Endothelial cell of umbilical vein (primary cell): Measurements from ENCODE around the gene THTPA. TPM values are rescaled to one million over a fixed set of nuclear protein-coding genes. Genes with fewer than 3 reads are reported as not detected.
A peak's percentile ranks its signal among the peaks of the same experiment; 100 is the strongest.

Source experiments
- BruUV-seq: library from RNA; stranded (reverse); fragments of 400-500 nt; replicated peaks from 2 replicates; lab custom pipeline; 2021; lab: Mats Ljungman, UMichigan
- CTCF ChIA-PET: fragments of 300-600, 350-600 bp; sonication (Branson Sonifier 250); formaldehyde crosslinking; loops from one replicate; lab custom pipeline; 2021; ENCODE audit warnings: antibody characterized with exemption, inconsistent platforms; lab: Charles Lee
- POLR2A ChIA-PET: fragments of 300-600, 350-600 bp; sonication (Branson Sonifier 250); formaldehyde crosslinking; loops from one replicate; lab custom pipeline; 2021; ENCODE audit warnings: antibody characterized with exemption, inconsistent platforms; lab: Charles Lee
- DNase-seq: peaks from one replicate; pipeline ENCODE4 v3.0.0-alpha.2; 2011; ENCODE audit warnings: low read depth, low spot score
- FAIRE-seq: peaks from 2 replicates; lab custom pipeline; 2011; peaks lifted over from hg19 to GRCh38; lab: Jason Lieb, UNC
- H2AFZ ChIP-seq: 2 replicates; pipeline ENCODE4 v1.6.0; 2012; ENCODE audit warnings: low read depth, low read length, control low read depth, inconsistent platforms
- H3K27ac ChIP-seq: 2 replicates; pipeline ENCODE4 v1.5.1; 2011; ENCODE audit warnings: low read depth, mild to moderate bottlenecking, control low read depth, low read length, moderate library complexity; ENCODE audit not compliant: insufficient read depth
- H3K27me3 ChIP-seq, 2 experiments: 2 replicates each; pipeline versions ENCODE4 v1.6.0 to v1.6.1; 2011; ENCODE audit warnings: low read length in 2 of 2, mixed read lengths in 1 of 2; ENCODE audit not compliant: control insufficient read depth in 2 of 2, insufficient read depth in 2 of 2
- H3K36me3 ChIP-seq, 2 experiments: 2 replicates in 1 of 2; 3 replicates in 1 of 2; pipeline ENCODE4 v1.5.1; 2011; ENCODE audit warnings: low read length in 2 of 2, mild to moderate bottlenecking in 1 of 2, moderate library complexity in 1 of 2; ENCODE audit not compliant: control insufficient read depth in 2 of 2, insufficient read depth in 2 of 2; ENCODE audit errors: extremely low read depth in 1 of 2
- H3K4me1 ChIP-seq: 3 replicates; pipeline ENCODE4 v1.5.1; 2011; ENCODE audit warnings: mild to moderate bottlenecking, low read length; ENCODE audit not compliant: control insufficient read depth, insufficient read depth; ENCODE audit errors: extremely low read depth
- H3K4me2 ChIP-seq: 2 replicates; pipeline ENCODE4 v1.6.1; 2011; ENCODE audit warnings: low read length, control low read depth, mixed read lengths; ENCODE audit not compliant: insufficient read depth
- H3K4me3 ChIP-seq, 3 experiments: fragments of 200-600 bp in 1 of 3; sonication (generic), shearing (Covaris generic) in 1 of 3; replicated peaks in 1 of 3; 2 replicates each; pipeline ENCODE4 v1.5.1; 2011 to 2016; ENCODE audit warnings: control low read depth in 3 of 3, low read length in 3 of 3, mild to moderate bottlenecking in 2 of 3, inconsistent platforms in 1 of 3, low read depth in 1 of 3, moderate library complexity in 1 of 3; ENCODE audit not compliant: insufficient read depth in 1 of 3
- H3K79me2 ChIP-seq: 2 replicates; pipeline ENCODE4 v1.6.0; 2012; ENCODE audit warnings: low read length, inconsistent platforms; ENCODE audit not compliant: control insufficient read depth, insufficient read depth
- H3K9ac ChIP-seq: replicated peaks from 2 replicates; pipeline ENCODE3; 2011; ENCODE audit warnings: low read length, control low read depth; ENCODE audit not compliant: insufficient read depth; ENCODE audit errors: extremely low read depth
- H3K9me1 ChIP-seq: replicated peaks from 3 replicates; pipeline ENCODE4 v1.6.0; 2011; ENCODE audit warnings: mild to moderate bottlenecking, low read length; ENCODE audit not compliant: control insufficient read depth, insufficient read depth; ENCODE audit errors: extremely low read depth
- H3K9me3 ChIP-seq: replicated peaks from 2 replicates; pipeline ENCODE4 v1.5.1; 2012; ENCODE audit warnings: low read length, inconsistent platforms; ENCODE audit not compliant: control insufficient read depth, insufficient read depth
- H4K20me1 ChIP-seq: replicated peaks from 2 replicates; pipeline ENCODE3; 2011; ENCODE audit warnings: mild to moderate bottlenecking, low read length; ENCODE audit not compliant: control insufficient read depth, insufficient read depth; ENCODE audit errors: extremely low read depth
- POLR2AphosphoS5 ChIP-seq: IDR thresholded peaks from 2 replicates; pipeline ENCODE4 v1.6.1; 2012; ENCODE audit warnings: low read depth, mild to moderate bottlenecking, control low read depth, low read length, moderate library complexity; ENCODE audit not compliant: insufficient read depth
- dilution Hi-C: fragments of 300-500 bp; cut with MboI; formaldehyde crosslinking; loops from one replicate; pipeline ENCODE4 v1.15.0; 2019; ENCODE audit warnings: low sequenced_read_pairs; ENCODE audit not compliant: extremely low pct_ligation_motif_present
- intact Hi-C: fragments of 100-400 bp; cut with micrococcal nuclease; formaldehyde crosslinking; loops from one replicate; pipeline ENCODE4 v1.10.0; 2022
- polyA plus RNA-seq, 4 experiments: library from polyadenylated mRNA; depleted of rRNA in 3 of 4; stranded (reverse) in 3 of 4; unstranded in 1 of 4; fragments of >200 nt; gene quantifications; 2 replicates each; pipeline versions ENCODE4 v1.2.1 to v1.2.3, GENCODE V29; 2011 to 2012; ENCODE audit warnings: missing spikeins in 1 of 4
- total RNA-seq: library from RNA; stranded (reverse); gene quantifications from 2 replicates; pipeline ENCODE4 v1.2.3, GENCODE V29; 2021
- TF ChIP-seq, protein P1 (sequence below), 2 donors: IDR thresholded peaks; 1 replicate in 1 of 2; 2 replicates in 1 of 2; pipeline ENCODE4 v1.5.1; 2011; ENCODE audit warnings: low read length in 2 of 2, mild to moderate bottlenecking in 2 of 2, moderate library complexity in 2 of 2, control low read depth in 1 of 2, inconsistent platforms in 1 of 2, low read depth in 1 of 2; ENCODE audit not compliant: insufficient read depth in 1 of 2; ENCODE audit errors: extremely low read depth in 1 of 2

Gene THTPA
- total and polyA plus RNA-seq, 2 donors (not counting 3 experiments of a cell fraction or from before 2014, with no cell fraction given), result 10.8 to 12.5 TPM

GRCh38 chr14:23566778-23567185 is 10.7 kb downstream of the THTPA start:
- TF ChIP-seq, protein P1, sequence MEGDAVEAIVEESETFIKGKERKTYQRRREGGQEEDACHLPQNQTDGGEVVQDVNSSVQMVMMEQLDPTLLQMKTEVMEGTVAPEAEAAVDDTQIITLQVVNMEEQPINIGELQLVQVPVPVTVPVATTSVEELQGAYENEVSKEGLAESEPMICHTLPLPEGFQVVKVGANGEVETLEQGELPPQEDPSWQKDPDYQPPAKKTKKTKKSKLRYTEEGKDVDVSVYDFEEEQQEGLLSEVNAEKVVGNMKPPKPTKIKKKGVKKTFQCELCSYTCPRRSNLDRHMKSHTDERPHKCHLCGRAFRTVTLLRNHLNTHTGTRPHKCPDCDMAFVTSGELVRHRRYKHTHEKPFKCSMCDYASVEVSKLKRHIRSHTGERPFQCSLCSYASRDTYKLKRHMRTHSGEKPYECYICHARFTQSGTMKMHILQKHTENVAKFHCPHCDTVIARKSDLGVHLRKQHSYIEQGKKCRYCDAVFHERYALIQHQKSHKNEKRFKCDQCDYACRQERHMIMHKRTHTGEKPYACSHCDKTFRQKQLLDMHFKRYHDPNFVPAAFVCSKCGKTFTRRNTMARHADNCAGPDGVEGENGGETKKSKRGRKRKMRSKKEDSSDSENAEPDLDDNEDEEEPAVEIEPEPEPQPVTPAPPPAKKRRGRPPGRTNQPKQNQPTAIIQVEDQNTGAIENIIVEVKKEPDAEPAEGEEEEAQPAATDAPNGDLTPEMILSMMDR (IDR thresholded peaks at IDR 0.05; ENCODE audit: extremely low read depth in 1 of 2, insufficient read depth in 1 of 2, low read depth in 1 of 2, low read length in 2 of 2), result peak in 1 of 2 donors; percentile 24
- no peak for TF ChIP-seq POLR2AphosphoS5
- Histone ChIP-seq H3K9ac (peak overlapping the region; percentile 46), H3K27me3 (peaks cover 0 to 1% of the 10 kb centered on the region in 2 experiments), H3K9me3 (no peaks in the 10 kb centered on the region), H3K9me1 (no peaks in the 10 kb centered on the region), H3K4me1 (peaks cover 4% of the 10 kb centered on the region), H3K79me2 (no peaks in the 10 kb centered on the region), H3K4me2 (peak overlapping the region; percentile 84), H2AFZ (peak overlapping the region; percentile 93), H3K4me3 (peak overlapping the region; percentile 49 to 65 (median 60)), H3K27ac (no peak overlapping the region), H3K36me3 (peaks cover 0 to 3% of the 10 kb centered on the region in 2 experiments), H4K20me1 (no peaks in the 10 kb centered on the region)
- FAIRE-seq (peak; percentile 21), DNase-seq (no peak)
- no TSS peak for BruUV-seq
- CTCF ChIA-PET, result interaction anchor here (0.9 to 1.9 kb wide), 4 partner anchors 9 to 88 kb away, joined by 3 to 14 read pairs (median 4); no protein-coding TSS in a partner anchor
- dilution Hi-C loops (no loop called here), intact Hi-C loops (no loop called here)
- POLR2A ChIA-PET, result interaction anchor here (0.6 kb wide), 1 partner anchor 15 kb away, joined by 5 read pairs; the partner anchor contains the start of gene ZFHX2
